HL-60 (cell line): ENCODE data around the gene CTF1.

Experiments
- DNase-seq, 2 experiments: peaks; one replicate each; pipeline ENCODE4 v3.0.0-alpha.2; 2010 to 2020; ENCODE audit warnings: low read depth in 1 of 2, low spot score in 1 of 2
- H3K27ac ChIP-seq: fragments of 250-450 bp; sonication (Bioruptor Pico); replicated peaks from 2 replicates; pipeline ENCODE4 v1.5.1; 2020; ENCODE audit warnings: mild to moderate bottlenecking, moderate library complexity
- H3K27me3 ChIP-seq: fragments of 250-450 bp; sonication (Bioruptor Pico); 2 replicates; pipeline ENCODE4 v1.5.1; 2021; ENCODE audit warnings: mild to moderate bottlenecking, moderate library complexity; ENCODE audit not compliant: insufficient read depth, poor library complexity, severe bottlenecking
- H3K4me3 ChIP-seq: replicated peaks from 2 replicates; pipeline ENCODE4 v1.5.1; 2011; ENCODE audit warnings: mild to moderate bottlenecking, control low read depth, low read length; ENCODE audit not compliant: insufficient read depth
- CTCF ChIP-seq: IDR thresholded peaks from one replicate; pipeline ENCODE4 v1.5.1; 2011; ENCODE audit warnings: low read length, control low read depth, inconsistent platforms; ENCODE audit not compliant: insufficient read depth
- GABPA ChIP-seq: IDR thresholded peaks from 2 replicates; pipeline ENCODE4 v1.6.1; 2012; ENCODE audit warnings: low read depth
- POLR2AphosphoS5 ChIP-seq: IDR thresholded peaks from 2 replicates; pipeline ENCODE4 v1.6.1; 2012; ENCODE audit warnings: low read depth
- SPI1 ChIP-seq: IDR thresholded peaks from 2 replicates; pipeline ENCODE4 v1.6.1; 2012; ENCODE audit warnings: low read depth, mild to moderate bottlenecking, borderline replicate concordance
- TF ChIP-seq, protein P1 (sequence below): IDR thresholded peaks from 2 replicates; pipeline ENCODE4 v1.6.1; 2012; ENCODE audit warnings: low read depth; ENCODE audit not compliant: insufficient replicate concordance

CTF1 gene

DNA sequence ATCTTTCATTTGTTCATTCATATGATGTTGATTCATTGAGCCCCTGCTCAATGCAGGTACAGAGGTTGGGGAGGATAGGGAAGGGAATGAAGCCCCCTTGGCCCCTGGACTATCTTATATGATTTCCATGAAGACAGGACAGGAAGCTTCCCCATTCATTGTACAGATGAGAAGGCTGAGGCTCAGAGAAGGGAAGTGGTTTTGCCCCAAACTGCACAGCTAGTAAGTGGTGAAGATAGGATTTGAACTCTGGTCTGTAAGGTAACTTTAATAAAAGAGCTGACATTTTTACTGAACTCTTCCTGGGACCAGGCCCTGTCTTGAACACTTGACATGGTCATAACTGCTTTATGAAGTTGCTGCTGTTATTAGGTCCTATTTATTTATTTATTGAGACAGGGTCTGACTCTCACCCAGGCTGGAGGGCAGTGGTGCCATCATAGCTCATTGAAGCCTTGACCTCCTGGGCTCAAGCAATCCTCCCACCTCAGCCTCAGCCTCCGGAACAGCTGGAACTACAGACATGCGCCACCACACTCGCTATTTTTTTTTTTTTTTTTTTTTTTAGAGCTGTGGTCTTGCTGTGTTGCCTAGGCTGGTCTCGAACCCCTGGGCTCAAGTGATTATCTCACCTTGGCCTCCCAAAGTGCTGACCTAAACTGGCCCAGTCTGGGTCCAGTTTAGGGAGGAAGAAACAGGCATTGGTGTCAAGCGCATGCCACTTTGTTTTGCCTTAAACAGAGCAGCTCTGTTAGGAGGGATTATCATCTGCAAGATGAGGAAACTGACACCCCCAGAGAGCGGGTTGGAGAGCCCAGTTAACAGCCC, 5.0 kb downstream of the CTF1 start:
- peak in 1 of 2 experiments; percentile 25 for DNase-seq
- H3K4me3 ChIP-seq = peak overlapping the region; percentile 40
- peak overlapping the region; percentile 66 for H3K27ac ChIP-seq
- no peak for TF ChIP-seq SPI1
- TF ChIP-seq POLR2AphosphoS5 = no peak
- TF ChIP-seq, protein P1, sequence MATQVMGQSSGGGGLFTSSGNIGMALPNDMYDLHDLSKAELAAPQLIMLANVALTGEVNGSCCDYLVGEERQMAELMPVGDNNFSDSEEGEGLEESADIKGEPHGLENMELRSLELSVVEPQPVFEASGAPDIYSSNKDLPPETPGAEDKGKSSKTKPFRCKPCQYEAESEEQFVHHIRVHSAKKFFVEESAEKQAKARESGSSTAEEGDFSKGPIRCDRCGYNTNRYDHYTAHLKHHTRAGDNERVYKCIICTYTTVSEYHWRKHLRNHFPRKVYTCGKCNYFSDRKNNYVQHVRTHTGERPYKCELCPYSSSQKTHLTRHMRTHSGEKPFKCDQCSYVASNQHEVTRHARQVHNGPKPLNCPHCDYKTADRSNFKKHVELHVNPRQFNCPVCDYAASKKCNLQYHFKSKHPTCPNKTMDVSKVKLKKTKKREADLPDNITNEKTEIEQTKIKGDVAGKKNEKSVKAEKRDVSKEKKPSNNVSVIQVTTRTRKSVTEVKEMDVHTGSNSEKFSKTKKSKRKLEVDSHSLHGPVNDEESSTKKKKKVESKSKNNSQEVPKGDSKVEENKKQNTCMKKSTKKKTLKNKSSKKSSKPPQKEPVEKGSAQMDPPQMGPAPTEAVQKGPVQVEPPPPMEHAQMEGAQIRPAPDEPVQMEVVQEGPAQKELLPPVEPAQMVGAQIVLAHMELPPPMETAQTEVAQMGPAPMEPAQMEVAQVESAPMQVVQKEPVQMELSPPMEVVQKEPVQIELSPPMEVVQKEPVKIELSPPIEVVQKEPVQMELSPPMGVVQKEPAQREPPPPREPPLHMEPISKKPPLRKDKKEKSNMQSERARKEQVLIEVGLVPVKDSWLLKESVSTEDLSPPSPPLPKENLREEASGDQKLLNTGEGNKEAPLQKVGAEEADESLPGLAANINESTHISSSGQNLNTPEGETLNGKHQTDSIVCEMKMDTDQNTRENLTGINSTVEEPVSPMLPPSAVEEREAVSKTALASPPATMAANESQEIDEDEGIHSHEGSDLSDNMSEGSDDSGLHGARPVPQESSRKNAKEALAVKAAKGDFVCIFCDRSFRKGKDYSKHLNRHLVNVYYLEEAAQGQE = no peak
- TF ChIP-seq GABPA = no peak
- TF ChIP-seq CTCF = no peak
- H3K27me3 ChIP-seq = no peaks in the 10 kb centered on the region

DNA sequence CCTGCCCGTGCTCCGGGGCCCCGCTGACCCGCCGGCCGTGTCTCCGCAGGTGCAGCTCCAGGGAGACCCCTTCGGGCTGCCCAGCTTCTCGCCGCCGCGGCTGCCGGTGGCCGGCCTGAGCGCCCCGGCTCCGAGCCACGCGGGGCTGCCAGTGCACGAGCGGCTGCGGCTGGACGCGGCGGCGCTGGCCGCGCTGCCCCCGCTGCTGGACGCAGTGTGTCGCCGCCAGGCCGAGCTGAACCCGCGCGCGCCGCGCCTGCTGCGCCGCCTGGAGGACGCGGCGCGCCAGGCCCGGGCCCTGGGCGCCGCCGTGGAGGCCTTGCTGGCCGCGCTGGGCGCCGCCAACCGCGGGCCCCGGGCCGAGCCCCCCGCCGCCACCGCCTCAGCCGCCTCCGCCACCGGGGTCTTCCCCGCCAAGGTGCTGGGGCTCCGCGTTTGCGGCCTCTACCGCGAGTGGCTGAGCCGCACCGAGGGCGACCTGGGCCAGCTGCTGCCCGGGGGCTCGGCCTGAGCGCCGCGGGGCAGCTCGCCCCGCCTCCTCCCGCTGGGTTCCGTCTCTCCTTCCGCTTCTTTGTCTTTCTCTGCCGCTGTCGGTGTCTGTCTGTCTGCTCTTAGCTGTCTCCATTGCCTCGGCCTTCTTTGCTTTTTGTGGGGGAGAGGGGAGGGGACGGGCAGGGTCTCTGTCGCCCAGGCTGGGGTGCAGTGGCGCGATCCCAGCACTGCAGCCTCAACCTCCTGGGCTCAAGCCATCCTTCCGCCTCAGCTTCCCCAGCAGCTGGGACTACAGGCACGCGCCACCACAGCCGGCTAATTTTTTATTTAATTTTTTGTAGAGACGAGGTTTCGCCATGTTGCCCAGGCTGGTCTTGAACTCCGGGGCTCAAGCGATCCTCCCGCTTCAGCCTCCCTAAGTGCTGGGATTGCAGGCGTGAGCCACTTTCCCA, 5.9 kb downstream of the CTF1 start:
- peak; percentile 74 to 77 for DNase-seq
- peak overlapping the region; percentile 40 for H3K4me3 ChIP-seq
- TF ChIP-seq SPI1 (no peak; the same call in 1 of the 2 replicates), POLR2AphosphoS5 (peak; percentile 54), GABPA (no peak), CTCF (no peak)
- TF ChIP-seq, protein P1 = peak; percentile 24
- no peaks in the 10 kb centered on the region for H3K27me3 ChIP-seq
- peak overlapping the region; percentile 94 for H3K27ac ChIP-seq

- Histone ChIP-seq H3K27me3 (no peaks in the 10 kb centered on the region), H3K4me3 (no peak overlapping the region), H3K27ac (peak overlapping the region; percentile 94)
- 0 out of 2 replicates have a peak, but pooled peaks have one; percentile 31 for TF ChIP-seq GABPA
- TF ChIP-seq POLR2AphosphoS5 = no peak; the same call in 1 of the 2 replicates
- TF ChIP-seq, protein P1 = no peak
- peak; percentile 16 to 47 for DNase-seq
These were observed 6.6 kb downstream of the CTF1 start for GRCh38 chr16:30903002-30903401.
